Stimulated activated CD4-positive, alpha-beta T cell treated with anti-CD3 and anti-CD28 coated beads, Interleukin-1b, Interleukin-23, amount 100 ng/mL, for 1 hour (primary cell): ENCODE results near the gene DSC3.

Experiments used
- DNase-seq, 2 donors: peaks; one replicate each; pipeline ENCODE4 v3.0.0-alpha.2; 2020; ENCODE audit warnings: low read depth in 2 of 2

Gene DSC3

GRCh38 chr18:30971338-30971956, 71.1 kb downstream of the DSC3 start:
- no peak for DNase-seq

GRCh38 chr18:30970196-30970816, 72.2 kb downstream of the DSC3 start:
- no peak for DNase-seq

DNA sequence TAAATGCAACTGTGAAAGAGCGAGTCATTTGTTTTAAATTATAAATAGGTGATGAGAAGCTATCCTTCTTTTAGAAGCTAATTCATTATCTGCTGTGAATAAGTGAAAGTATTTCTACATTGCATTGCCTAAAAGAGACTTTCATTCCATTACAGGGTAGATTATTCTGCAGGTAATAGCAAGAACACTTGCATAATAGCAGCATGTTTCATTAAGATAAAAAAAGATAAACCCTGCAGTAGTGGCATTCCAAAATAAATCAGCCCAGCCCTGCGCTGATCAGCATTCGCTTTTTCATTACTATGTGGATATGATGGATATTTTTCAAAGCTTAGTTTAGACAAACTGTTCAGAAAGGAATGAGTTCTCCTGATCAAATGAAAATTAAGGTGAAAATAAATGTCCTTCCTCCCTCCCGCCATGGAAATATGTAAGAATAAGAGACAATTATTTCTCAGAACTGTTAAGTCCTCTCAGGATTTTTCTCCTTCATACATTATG, 72.8 kb downstream of the DSC3 start:
- no peak for DNase-seq

DNA sequence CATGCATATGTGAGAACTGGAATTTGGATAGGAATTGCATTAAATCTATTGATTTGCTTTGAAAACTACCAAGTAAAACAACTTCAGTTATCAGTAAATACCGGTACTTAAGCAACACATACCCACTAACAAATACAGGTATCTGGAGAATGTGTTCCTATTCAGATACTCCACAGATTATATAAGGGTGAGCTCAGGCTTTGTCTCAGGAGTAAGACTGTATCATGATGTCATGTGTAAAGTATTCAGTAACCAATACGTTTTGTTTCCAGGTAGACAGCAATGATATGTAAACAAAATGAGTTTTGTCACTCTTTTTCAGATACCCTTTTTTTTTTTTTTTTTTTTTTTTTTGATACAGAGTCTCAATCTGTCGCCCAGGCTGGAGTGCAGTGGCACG, 74.8 kb downstream of the DSC3 start:
- no peak for DNase-seq

DNA sequence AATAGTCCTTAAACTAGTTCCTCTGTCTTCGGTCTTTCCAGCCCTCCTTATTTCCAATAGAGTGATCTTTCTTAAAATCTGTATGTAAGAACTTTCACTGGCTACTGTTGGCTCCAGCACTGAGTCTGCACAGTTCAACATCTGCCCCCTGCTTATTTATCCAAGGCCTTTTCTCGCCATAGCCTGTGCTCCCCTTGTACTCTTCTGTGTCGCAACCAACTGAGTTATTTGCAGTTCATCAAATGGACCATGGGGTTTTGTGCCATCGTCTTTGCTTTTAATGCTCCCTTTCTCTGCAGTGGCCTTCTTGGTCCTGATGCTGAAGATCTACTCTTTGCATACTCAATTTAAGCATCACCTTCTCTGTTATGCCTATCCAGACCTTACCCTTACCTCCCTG, 77.3 kb downstream of the DSC3 start:
- no peak for DNase-seq

DNA sequence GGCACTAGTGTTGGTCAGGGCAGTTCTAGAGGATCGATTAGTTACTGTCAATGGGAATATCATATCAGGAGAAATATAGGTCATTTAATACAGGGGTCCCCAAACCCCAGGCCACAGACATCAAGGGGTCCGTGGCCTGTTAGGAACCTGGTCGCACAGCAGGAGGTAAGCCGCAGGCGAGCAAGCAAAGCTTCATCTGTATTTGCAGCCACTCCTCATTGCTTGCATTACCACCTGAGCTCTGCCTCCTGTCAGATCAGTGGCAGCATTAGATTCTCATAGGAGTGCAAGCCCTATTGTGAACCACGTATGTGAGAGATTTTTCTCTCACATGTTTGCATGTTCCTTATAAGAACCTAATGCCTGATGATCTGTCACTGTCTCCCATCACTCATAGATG, 81.9 kb downstream of the DSC3 start:
- no peak for DNase-seq

GRCh38 chr18:30957066-30957465, 85.5 kb downstream of the DSC3 start:
- DNase-seq: no peak

DNA sequence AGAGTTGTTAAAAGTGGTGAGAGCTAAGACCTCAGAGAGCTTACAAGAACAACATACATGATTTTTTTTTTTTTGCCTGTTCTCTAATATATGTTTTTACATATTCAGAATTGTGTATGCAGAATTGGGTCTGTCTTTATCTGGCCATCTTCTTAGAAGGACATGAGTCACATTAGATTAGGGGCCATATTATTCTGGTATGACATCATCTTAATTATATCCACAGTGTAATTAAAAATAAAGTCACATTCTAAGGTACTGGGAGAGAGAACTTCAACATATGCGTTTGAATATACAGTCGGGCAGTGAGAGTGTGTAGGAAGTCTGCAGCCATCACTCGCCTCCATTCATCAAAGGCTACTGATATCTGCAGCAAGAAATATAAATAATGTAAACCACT, 88.3 kb downstream of the DSC3 start:
- no peak for DNase-seq

GRCh38 chr18:30945761-30946160, 96.8 kb downstream of the DSC3 start:
- DNase-seq: no peak

- no peak for DNase-seq
These were observed 97.6 kb downstream of the DSC3 start for GRCh38 chr18:30944773-30945417.

DNA sequence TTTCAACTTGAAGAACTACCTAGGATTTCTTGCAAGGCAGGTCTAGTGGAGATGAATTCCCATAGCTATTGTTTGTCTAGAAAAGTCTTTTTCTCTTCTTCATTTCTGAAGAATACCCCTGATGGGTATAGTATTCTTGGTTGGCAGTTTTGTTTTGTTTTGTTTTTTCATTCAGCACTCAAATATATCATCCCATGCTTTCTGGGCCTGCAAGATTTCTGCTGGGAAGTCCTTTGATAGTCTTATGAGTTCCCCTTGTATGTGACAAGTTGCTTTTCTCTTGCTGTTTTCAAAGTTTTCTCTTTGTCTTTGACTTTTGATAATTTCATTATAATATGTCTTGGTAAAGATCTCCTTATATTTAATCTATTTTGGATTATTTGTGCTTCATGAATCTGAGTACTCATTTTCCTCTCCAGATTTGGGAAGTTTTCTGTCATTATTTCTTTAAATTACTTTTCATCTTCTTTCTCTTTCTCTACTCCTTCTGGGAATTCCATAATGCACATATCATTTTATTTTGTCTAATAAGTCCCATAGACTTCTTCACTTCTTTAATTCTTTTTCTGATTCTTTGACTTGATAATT, 101.5 kb downstream of the DSC3 start:
- DNase-seq: no peak
